ENCODE results near the gene NUP210.

Gene NUP210

GRCh38 chr3:13341229-13341905 lies 78.8 kb downstream of the NUP210 start:
- no peak for TF ChIP-seq SIN3A (IDR thresholded peaks at IDR 0.05; ENCODE audit: borderline replicate concordance, insufficient read depth, low read length)
- no peak for TF ChIP-seq REST (IDR thresholded peaks at IDR 0.05; ENCODE audit: insufficient read depth in 1 of 2, low read depth in 2 of 2, low read length in 2 of 2)
- no peak for TF ChIP-seq TAF1 (IDR thresholded peaks at IDR 0.05; ENCODE audit: borderline replicate concordance, insufficient read depth, low read length)
- TF ChIP-seq POLR2AphosphoS5 (IDR thresholded peaks at IDR 0.05; ENCODE audit: low read depth, low read length), result no peak
- TF ChIP-seq FOXP2 (optimal IDR thresholded peaks at IDR 0.05; ENCODE audit: borderline replicate concordance, extremely low read depth, extremely low read length, insufficient read depth), result no peak

- no peak for TF ChIP-seq SIN3A (IDR thresholded peaks at IDR 0.05; ENCODE audit: borderline replicate concordance, insufficient read depth, low read length)
Measured at GRCh38 chr3:13339833-13340232, 80.3 kb downstream of the NUP210 start.

DNA sequence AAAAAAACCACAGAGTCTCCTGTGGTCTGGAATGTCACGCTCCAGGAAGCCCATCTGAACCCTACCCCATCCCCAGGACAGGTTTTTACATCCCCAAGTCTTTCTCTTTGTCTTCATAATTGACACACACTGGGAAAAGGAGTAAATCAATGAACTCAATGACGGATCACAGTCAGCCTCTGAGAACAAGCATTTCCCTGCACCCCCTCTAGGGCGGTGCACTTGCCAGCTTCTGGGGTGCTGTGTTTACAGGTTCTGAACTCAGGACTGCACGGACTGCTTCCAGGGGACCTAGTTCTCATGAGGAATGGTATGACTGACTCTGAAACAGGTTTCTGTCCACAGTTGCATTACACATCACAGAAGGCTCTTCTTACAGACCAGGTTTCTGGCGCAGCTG lies 81.1 kb downstream of the NUP210 start:
- no peak for TF ChIP-seq SIN3A (IDR thresholded peaks at IDR 0.05; ENCODE audit: borderline replicate concordance, insufficient read depth, low read length)

DNA sequence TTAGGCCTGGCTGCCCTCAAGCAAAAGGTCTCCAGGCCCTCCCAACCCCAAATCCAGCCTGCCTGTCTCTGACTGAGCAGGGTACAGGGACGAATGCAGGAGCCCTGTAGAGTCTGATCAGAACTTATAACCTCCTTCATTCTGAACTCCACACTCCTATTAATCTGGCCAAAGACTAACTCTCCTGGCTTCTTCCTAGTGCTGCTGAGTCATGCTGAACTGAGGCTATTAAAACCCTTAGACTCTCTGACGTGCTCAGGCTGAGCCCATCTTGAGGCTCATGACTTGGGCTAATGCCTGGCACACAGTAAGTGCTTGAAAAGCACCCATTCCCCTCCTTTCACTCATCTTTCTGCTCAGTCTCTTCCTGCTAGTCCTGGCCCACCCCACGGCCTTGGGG lies 81.9 kb downstream of the NUP210 start:
- no peak for TF ChIP-seq SIN3A (IDR thresholded peaks at IDR 0.05; ENCODE audit: borderline replicate concordance, insufficient read depth, low read length)

- no peak for TF ChIP-seq FOXP2 (optimal IDR thresholded peaks at IDR 0.05; ENCODE audit: borderline replicate concordance, extremely low read depth, extremely low read length, insufficient read depth)
- no peak for TF ChIP-seq SIN3A (IDR thresholded peaks at IDR 0.05; ENCODE audit: borderline replicate concordance, insufficient read depth, low read length)
- TF ChIP-seq TAF1 (IDR thresholded peaks at IDR 0.05; ENCODE audit: borderline replicate concordance, insufficient read depth, low read length), result no peak
- no peak for TF ChIP-seq POLR2AphosphoS5 (IDR thresholded peaks at IDR 0.05; ENCODE audit: low read depth, low read length)
- no peak for TF ChIP-seq REST (IDR thresholded peaks at IDR 0.05; ENCODE audit: insufficient read depth in 1 of 2, low read depth in 2 of 2, low read length in 2 of 2)
Measured at GRCh38 chr3:13336592-13336991, 83.5 kb downstream of the NUP210 start.

DNA sequence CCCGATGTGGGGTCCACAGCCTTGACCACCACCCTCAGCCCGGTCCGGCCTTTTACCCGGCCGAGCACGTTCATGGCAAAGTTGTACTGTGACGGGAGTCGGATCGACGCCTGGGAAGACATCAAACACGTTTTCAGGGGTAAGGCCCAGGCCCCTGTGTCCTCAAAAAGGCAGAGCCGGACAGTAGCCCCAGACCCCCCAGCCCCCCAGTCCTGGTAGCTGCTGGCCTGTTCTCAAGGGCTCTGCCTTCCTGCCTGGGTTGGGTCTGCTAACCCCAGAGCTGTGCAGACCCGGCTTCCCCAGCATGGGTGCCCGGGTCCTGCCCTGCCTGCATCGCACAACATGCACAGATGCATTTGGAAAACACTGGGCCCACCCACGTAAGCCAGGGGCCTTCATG lies 84.6 kb downstream of the NUP210 start:
- TF ChIP-seq POLR2AphosphoS5 (IDR thresholded peaks at IDR 0.05; ENCODE audit: low read depth, low read length), result no peak

- no peak for TF ChIP-seq POLR2AphosphoS5 (IDR thresholded peaks at IDR 0.05; ENCODE audit: low read depth, low read length)
- no peak for TF ChIP-seq SIN3A (IDR thresholded peaks at IDR 0.05; ENCODE audit: borderline replicate concordance, insufficient read depth, low read length)
- TF ChIP-seq FOXP2 (optimal IDR thresholded peaks at IDR 0.05; ENCODE audit: borderline replicate concordance, extremely low read depth, extremely low read length, insufficient read depth), result no peak
- TF ChIP-seq TAF1 (IDR thresholded peaks at IDR 0.05; ENCODE audit: borderline replicate concordance, insufficient read depth, low read length), result no peak
- TF ChIP-seq REST (IDR thresholded peaks at IDR 0.05; ENCODE audit: insufficient read depth in 1 of 2, low read depth in 2 of 2, low read length in 2 of 2), result no peak
Measured at GRCh38 chr3:13335059-13335458, 85.1 kb downstream of the NUP210 start.

All from PFSK-1 (cell line).